Fibroblast of the aortic adventitia (primary cell): ENCODE measurements around the gene MAPK8IP1. TPM values are rescaled to one million over a fixed set of nuclear protein-coding genes. Genes with fewer than 3 reads are reported as not detected.
A peak's percentile ranks its signal among the peaks of the same experiment; 100 is the strongest.
"Not testable (repeated sequence)": the region's sequence is repeated elsewhere in the genome, so short reads cannot be mapped to it uniquely, and the experiment has no call there.

Experiments used
- DNase-seq: peaks from one replicate; pipeline ENCODE4 v3.0.0-alpha.2; 2010; ENCODE audit warnings: low read depth
- H3K4me3 ChIP-seq: 2 replicates; pipeline ENCODE4 v1.5.1; 2011; ENCODE audit warnings: low read depth, mild to moderate bottlenecking, control low read depth, low read length, moderate library complexity
- CTCF ChIP-seq: IDR thresholded peaks from 2 replicates; pipeline ENCODE4 v1.5.1; 2011; ENCODE audit warnings: mild to moderate bottlenecking, low read length, control low read depth, inconsistent platforms; ENCODE audit not compliant: insufficient read depth
- total RNA-seq: library from RNA; depleted of rRNA; stranded (reverse); fragments of >200 nt; gene quantifications from 2 replicates; pipeline ENCODE4 v1.2.3, GENCODE V29; 2012; ENCODE audit warnings: low replicate concordance

MAPK8IP1 gene
- total RNA-seq, 1 donor, result 8.1 TPM

GRCh38 chr11:45897556-45897955 is 12.1 kb downstream of the MAPK8IP1 start:
- DNase-seq, result no peak
- no peak overlapping the region for H3K4me3 ChIP-seq
- TF ChIP-seq CTCF, result no peak

GRCh38 chr11:45899086-45899447 is 13.6 kb downstream of the MAPK8IP1 start:
- H3K4me3 ChIP-seq, result peak overlapping the region; percentile 71
- DNase-seq, result no peak
- TF ChIP-seq CTCF, result no peak

- no peak for TF ChIP-seq CTCF
- DNase-seq, result peak; percentile 80
- H3K4me3 ChIP-seq, result peak overlapping the region; percentile 71
Measured at GRCh38 chr11:45899448-45900174, 14.2 kb downstream of the MAPK8IP1 start.

GRCh38 chr11:45900175-45900800 is 14.8 kb downstream of the MAPK8IP1 start:
- DNase-seq, result not testable (repeated sequence)
- H3K4me3 ChIP-seq, result peak overlapping the region; percentile 73

- TF ChIP-seq CTCF, result no peak
- H3K4me3 ChIP-seq, result peak overlapping the region; percentile 73
- peak; percentile 25 for DNase-seq
Measured at GRCh38 chr11:45900916-45901617, 15.6 kb downstream of the MAPK8IP1 start.

GRCh38 chr11:45901626-45902025 is 16.2 kb downstream of the MAPK8IP1 start:
- no peak for DNase-seq
- H3K4me3 ChIP-seq, result no peak overlapping the region
- TF ChIP-seq CTCF, result no peak

GRCh38 chr11:45902452-45903380 is 17.3 kb downstream of the MAPK8IP1 start:
- H3K4me3 ChIP-seq, result no peak overlapping the region
- TF ChIP-seq CTCF, result no peak
- DNase-seq, result no peak
